ENCODE measurements around the gene ADGRB3. TPM values are rescaled to one million over a fixed set of nuclear protein-coding genes. Genes with fewer than 3 reads are reported as not detected.

Gene ADGRB3
- total RNA-seq, 1 experiment from 2014 or later, result 0.11 TPM

GRCh38 chr6:68652117-68652536 is 17.0 kb downstream of the ADGRB3 start:
- H3K9me3 ChIP-seq (ENCODE audit: low read length), result no peaks in the 10 kb centered on the region
- H3K9ac ChIP-seq (ENCODE audit: low read length), result no peak overlapping the region
- H3K4me1 ChIP-seq (ENCODE audit: insufficient read depth, low read length), result no peaks in the 10 kb centered on the region
- CTCF ChIA-PET, result no interaction called here
- ATAC-seq (no peak), DNase-seq (no peak)
- H2AFZ ChIP-seq (ENCODE audit: low read length), result no peak overlapping the region
- H3K36me3 ChIP-seq (ENCODE audit: low read depth, low read length), result no peaks in the 10 kb centered on the region
- no peak overlapping the region for H3K4me2 ChIP-seq (ENCODE audit: low read length)
- peaks cover 13% of the 10 kb centered on the region; the same call in 1 of the 2 replicates for H3K27me3 ChIP-seq (ENCODE audit: low read length)
- POLR2A ChIA-PET (ENCODE audit: unreplicated experiment), result no interaction called here
- H3K27ac ChIP-seq (ENCODE audit: low read length), result no peak overlapping the region
- no peaks in the 10 kb centered on the region for H4K20me1 ChIP-seq (ENCODE audit: low read length)
- BruUV-seq (replicated peaks), result no TSS peak
- TF ChIP-seq, protein P1, sequence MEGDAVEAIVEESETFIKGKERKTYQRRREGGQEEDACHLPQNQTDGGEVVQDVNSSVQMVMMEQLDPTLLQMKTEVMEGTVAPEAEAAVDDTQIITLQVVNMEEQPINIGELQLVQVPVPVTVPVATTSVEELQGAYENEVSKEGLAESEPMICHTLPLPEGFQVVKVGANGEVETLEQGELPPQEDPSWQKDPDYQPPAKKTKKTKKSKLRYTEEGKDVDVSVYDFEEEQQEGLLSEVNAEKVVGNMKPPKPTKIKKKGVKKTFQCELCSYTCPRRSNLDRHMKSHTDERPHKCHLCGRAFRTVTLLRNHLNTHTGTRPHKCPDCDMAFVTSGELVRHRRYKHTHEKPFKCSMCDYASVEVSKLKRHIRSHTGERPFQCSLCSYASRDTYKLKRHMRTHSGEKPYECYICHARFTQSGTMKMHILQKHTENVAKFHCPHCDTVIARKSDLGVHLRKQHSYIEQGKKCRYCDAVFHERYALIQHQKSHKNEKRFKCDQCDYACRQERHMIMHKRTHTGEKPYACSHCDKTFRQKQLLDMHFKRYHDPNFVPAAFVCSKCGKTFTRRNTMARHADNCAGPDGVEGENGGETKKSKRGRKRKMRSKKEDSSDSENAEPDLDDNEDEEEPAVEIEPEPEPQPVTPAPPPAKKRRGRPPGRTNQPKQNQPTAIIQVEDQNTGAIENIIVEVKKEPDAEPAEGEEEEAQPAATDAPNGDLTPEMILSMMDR (conservative IDR thresholded peaks at IDR 0.05; ENCODE audit: low read depth, low read length), result 0 out of 2 replicates have a peak, but pooled peaks have one; percentile 19
- TF ChIP-seq EZH2 (IDR thresholded peaks at IDR 0.05; ENCODE audit: low read length, unreplicated experiment) (no peak), EZH2phosphoT487 (IDR thresholded peaks at IDR 0.05; ENCODE audit: borderline replicate concordance, low read length) (no peak)
- no peaks in the 10 kb centered on the region for H3K9me2 ChIP-seq (replicated peaks; ENCODE audit: low read length)
- H3K4me3 ChIP-seq (ENCODE audit: low read length), result no peak overlapping the region
- no peaks in the 10 kb centered on the region for H3F3A ChIP-seq (ENCODE audit: low read length, unreplicated experiment)
- H3K79me2 ChIP-seq (ENCODE audit: low read length), result no peaks in the 10 kb centered on the region
- intact Hi-C loops (cut with micrococcal nuclease), result no loop called here

- BruUV-seq (replicated peaks), result no TSS peak
- H3F3A ChIP-seq (ENCODE audit: low read length, unreplicated experiment), result no peaks in the 10 kb centered on the region
- no peak for DNase-seq
- no peak overlapping the region for H3K9ac ChIP-seq (ENCODE audit: low read length)
- H3K4me2 ChIP-seq (ENCODE audit: low read length), result no peak overlapping the region
- H3K27me3 ChIP-seq (ENCODE audit: low read length), result peaks cover 3% of the 10 kb centered on the region; the same call in 1 of the 2 replicates
- no peaks in the 10 kb centered on the region for H3K4me1 ChIP-seq (ENCODE audit: insufficient read depth, low read length)
- TF ChIP-seq EZH2phosphoT487 (IDR thresholded peaks at IDR 0.05; ENCODE audit: borderline replicate concordance, low read length) (no peak), EZH2 (IDR thresholded peaks at IDR 0.05; ENCODE audit: low read length, unreplicated experiment) (no peak)
- TF ChIP-seq, protein P1 (conservative IDR thresholded peaks at IDR 0.05; ENCODE audit: low read depth, low read length), result no peak
- H3K36me3 ChIP-seq (ENCODE audit: low read depth, low read length), result no peaks in the 10 kb centered on the region
- CTCF ChIA-PET, result no interaction called here
- H3K9me3 ChIP-seq (ENCODE audit: low read length), result no peaks in the 10 kb centered on the region
- H4K20me1 ChIP-seq (ENCODE audit: low read length), result no peaks in the 10 kb centered on the region
- no peak overlapping the region for H3K4me3 ChIP-seq (ENCODE audit: low read length)
- H2AFZ ChIP-seq (ENCODE audit: low read length), result no peak overlapping the region
- POLR2A ChIA-PET (ENCODE audit: unreplicated experiment), result no interaction called here
- no peaks in the 10 kb centered on the region for H3K79me2 ChIP-seq (ENCODE audit: low read length)
- intact Hi-C loops (cut with micrococcal nuclease), result no loop called here
- no peak overlapping the region for H3K27ac ChIP-seq (ENCODE audit: low read length)
- no peaks in the 10 kb centered on the region for H3K9me2 ChIP-seq (replicated peaks; ENCODE audit: low read length)
- ATAC-seq, result no peak
Measured at GRCh38 chr6:68653074-68653705, 18.1 kb downstream of the ADGRB3 start.

GRCh38 chr6:68653706-68654089 is 18.6 kb downstream of the ADGRB3 start:
- Histone ChIP-seq H3K9ac (ENCODE audit: low read length) (no peak overlapping the region), H3K27me3 (ENCODE audit: low read length) (no peaks in the 10 kb centered on the region), H2AFZ (ENCODE audit: low read length) (no peak overlapping the region), H3K9me3 (ENCODE audit: low read length) (no peaks in the 10 kb centered on the region), H3K79me2 (ENCODE audit: low read length) (no peaks in the 10 kb centered on the region), H3F3A (ENCODE audit: low read length, unreplicated experiment) (no peaks in the 10 kb centered on the region), H3K4me2 (ENCODE audit: low read length) (no peak overlapping the region), H3K4me1 (ENCODE audit: insufficient read depth, low read length) (no peaks in the 10 kb centered on the region), H3K36me3 (ENCODE audit: low read depth, low read length) (no peaks in the 10 kb centered on the region), H3K9me2 (replicated peaks; ENCODE audit: low read length) (no peaks in the 10 kb centered on the region), H3K27ac (ENCODE audit: low read length) (no peak overlapping the region), H3K4me3 (ENCODE audit: low read length) (no peak overlapping the region), H4K20me1 (ENCODE audit: low read length) (no peaks in the 10 kb centered on the region)
- ATAC-seq (no peak), DNase-seq (no peak)
- no peak for TF ChIP-seq EZH2phosphoT487 (IDR thresholded peaks at IDR 0.05; ENCODE audit: borderline replicate concordance, low read length)
- TF ChIP-seq EZH2 (IDR thresholded peaks at IDR 0.05; ENCODE audit: low read length, unreplicated experiment), result no peak
- TF ChIP-seq, protein P1 (conservative IDR thresholded peaks at IDR 0.05; ENCODE audit: low read depth, low read length), result no peak
- intact Hi-C loops (cut with micrococcal nuclease), result no loop called here
- ChIA-PET POLR2A (ENCODE audit: unreplicated experiment) (no interaction called here), CTCF (no interaction called here)
- BruUV-seq (replicated peaks), result no TSS peak
